ENCODE measurements around the gene RAB27A. TPM values are rescaled to one million over a fixed set of nuclear protein-coding genes. Genes with fewer than 3 reads are reported as not detected.

Gene RAB27A
- total and polyA plus RNA-seq, 10 of the 15 experiments (the other 5 are each of a cell fraction or from before 2014, with no cell fraction given) = 13.3 to 139 (median 35.2) TPM

- TF ChIP-seq DPF2 (IDR thresholded peaks at IDR 0.05) (peak; percentile 54; the same call in 1 of the 2 replicates), CREB1 (IDR thresholded peaks at IDR 0.05; ENCODE audit: low read depth) (peak; percentile 87), IRF4 (IDR thresholded peaks at IDR 0.05; ENCODE audit: low read depth, low read length) (peak; percentile 44; the same call in 1 of the 2 replicates), ZBTB40 (IDR thresholded peaks at IDR 0.05; ENCODE audit: borderline replicate concordance) (0 out of 2 replicates have a peak, but pooled peaks have one; percentile 57), EED (IDR thresholded peaks at IDR 0.05; ENCODE audit: low read depth) (peak; percentile 68; the same call in 1 of the 2 replicates), ZNF274 (IDR thresholded peaks at IDR 0.05; ENCODE audit: insufficient read depth, insufficient read length) (no peak), SMARCA5 (IDR thresholded peaks at IDR 0.05) (peak; percentile 64; the same call in 1 of the 2 replicates), KLF5 (IDR thresholded peaks at IDR 0.05; ENCODE audit: partially characterized antibody) (peak; percentile 51), CREM (IDR thresholded peaks at IDR 0.05; ENCODE audit: low read depth) (peak; percentile 80), ZNF384 (IDR thresholded peaks at IDR 0.05; ENCODE audit: borderline replicate concordance, low read depth, low read length) (0 out of 2 replicates have a peak, but pooled peaks have one; percentile 33), PML (IDR thresholded peaks at IDR 0.05; ENCODE audit: low read length) (peak; percentile 75), ZZZ3 (IDR thresholded peaks at IDR 0.05; ENCODE audit: control insufficient read depth, insufficient read length, low read depth) (no peak), FOXK2 (IDR thresholded peaks at IDR 0.05) (peak; percentile 46; the same call in 1 of the 2 replicates), MYB (IDR thresholded peaks at IDR 0.05; ENCODE audit: borderline replicate concordance, low read depth, low read length) (no peak), NFYA (IDR thresholded peaks at IDR 0.05; ENCODE audit: borderline replicate concordance, low read depth, low read length) (no peak), SKIL (IDR thresholded peaks at IDR 0.05; ENCODE audit: low read depth, poor library complexity, severe bottlenecking) (peak; percentile 45), TBL1XR1 (IDR thresholded peaks at IDR 0.05; ENCODE audit: low read depth, low read length) (peak; percentile 60; the same call in 1 of the 2 replicates), SRF (IDR thresholded peaks at IDR 0.05; ENCODE audit: low read depth in 2 of 2, low read length in 2 of 2) (peak in 1 of 2 experiments; percentile 39; a peak in 1 of 4 replicates), STAT1 (conservative IDR thresholded peaks at IDR 0.05) (peak; percentile 44; the same call in 1 of the 2 replicates), IKZF2 (IDR thresholded peaks at IDR 0.05) (peak; percentile 78 to 86), BHLHE40 (IDR thresholded peaks at IDR 0.05; ENCODE audit: borderline replicate concordance in 1 of 2, low read depth in 2 of 2, low read length in 1 of 2) (peak in 1 of 2 experiments; percentile 52; a peak in 2 of 4 replicates), RUNX3 (IDR thresholded peaks at IDR 0.05; ENCODE audit: low read length) (peak; percentile 92)
Observed at GRCh38 chr15:55318588-55319494, 29.2 kb upstream of the RAB27A start, which contains the start of the genes PIGB and PIGBOS1 (continued).
